ENCODE measurements around the gene CYP11A1. TPM values are rescaled to one million over a fixed set of nuclear protein-coding genes. Genes with fewer than 3 reads are reported as not detected.

CYP11A1 gene
- total and polyA plus RNA-seq, 10 of the 15 experiments (the other 5 are each of a cell fraction or from before 2014, with no cell fraction given), result 0.11 to 1.2 (median 0.23) TPM; not detected in 5

GRCh38 chr15:74400915-74401757 is 33.7 kb upstream of the CYP11A1 start (continued):
- TF ChIP-seq CUX1 (IDR thresholded peaks at IDR 0.05; ENCODE audit: insufficient replicate concordance, low read depth, low read length) (peak; percentile 82), TCF12 (IDR thresholded peaks at IDR 0.05; ENCODE audit: low read depth, low read length) (peak; percentile 94), MXI1 (IDR thresholded peaks at IDR 0.05; ENCODE audit: low read depth, low read length) (peak; percentile 69), ETV6 (conservative IDR thresholded peaks at IDR 0.05 in 1 of 2, IDR thresholded peaks at IDR 0.05 in 1 of 2; ENCODE audit: borderline replicate concordance in 1 of 2, low read depth in 1 of 2) (peak in 1 of 2 experiments; percentile 77; a peak in 2 of 4 replicates), IRF5 (IDR thresholded peaks at IDR 0.05; ENCODE audit: borderline replicate concordance) (peak; percentile 77; the same call in 1 of the 2 replicates), LARP7 (IDR thresholded peaks at IDR 0.05) (0 out of 2 replicates have a peak, but pooled peaks have one; percentile 46), BCL3 (IDR thresholded peaks at IDR 0.05; ENCODE audit: borderline replicate concordance, insufficient read depth, low read depth, low read length, poor library complexity, severe bottlenecking) (peak; percentile 91), POLR2AphosphoS2 (IDR thresholded peaks at IDR 0.05; ENCODE audit: low read depth, low read length) (0 out of 2 replicates have a peak, but pooled peaks have one; percentile 23), ZBED1 (IDR thresholded peaks at IDR 0.05; ENCODE audit: borderline replicate concordance) (0 out of 2 replicates have a peak, but pooled peaks have one; percentile 58), EP300 (IDR thresholded peaks at IDR 0.05; ENCODE audit: borderline replicate concordance in 1 of 2, control insufficient read depth in 1 of 2, low read depth in 2 of 2, low read length in 2 of 2) (peak; percentile 56 to 82; a peak in 3 of 4 replicates), POLR2AphosphoS5 (IDR thresholded peaks at IDR 0.05; ENCODE audit: low read length) (peak; percentile 86), SUZ12 (IDR thresholded peaks at IDR 0.05; ENCODE audit: unreplicated experiment) (no peak), BCL11A (IDR thresholded peaks at IDR 0.05; ENCODE audit: low read depth, low read length) (0 out of 2 replicates have a peak, but pooled peaks have one; percentile 23), YY1 (IDR thresholded peaks at IDR 0.05; ENCODE audit: low read depth, low read length) (0 out of 2 replicates have a peak, but pooled peaks have one; percentile 10), E2F8 (IDR thresholded peaks at IDR 0.05; ENCODE audit: low read depth, partially characterized antibody) (no peak), TAF1 (IDR thresholded peaks at IDR 0.05; ENCODE audit: borderline replicate concordance, low read depth, low read length) (peak; percentile 41; the same call in 1 of the 2 replicates)
